K562 (cell line): ENCODE data around the gene EXT2. TPM values are rescaled to one million over a fixed set of nuclear protein-coding genes. Genes with fewer than 3 reads are reported as not detected.

Experiments
- ATAC-seq: fragments of 200-7000 bp; cut with Tn5 transposase; 3 replicates; pipeline ENCODE4 v1.9.1; 2020; ENCODE audit warnings: moderate library complexity
- BruUV-seq: library from RNA; stranded (reverse); fragments of 400-500 nt; replicated peaks from 2 replicates; lab custom pipeline; 2021; lab: Mats Ljungman, UMichigan
- CTCF ChIA-PET: fragments of 300-600 bp; formaldehyde crosslinking; extraction: SDS; loops from one replicate; lab custom pipeline; 2021; ENCODE audit warnings: low intra/inter-chr PET ratio; lab: Yijun Ruan, JAX
- POLR2A ChIA-PET: fragments of 300-600, 350-650 bp; sonication (Branson Sonifier 250); formaldehyde crosslinking; extraction: SDS; loops from one replicate; lab custom pipeline; 2021; ENCODE audit warnings: antibody characterized with exemption, inconsistent platforms; lab: Yijun Ruan, JAX
- DNase-seq, 4 experiments: peaks; one replicate each; pipeline versions ENCODE4 v3.0.0 to v3.0.0-alpha.2; 2011 to 2018; ENCODE audit warnings: low spot score in 3 of 4, mixed read lengths in 3 of 4; ENCODE audit errors: extremely low read depth in 1 of 4
- FAIRE-seq: peaks from 2 replicates; lab custom pipeline; 2011; peaks lifted over from hg19 to GRCh38; lab: Jason Lieb, UNC
- H2AFZ ChIP-seq: 2 replicates; pipeline ENCODE4 v1.6.0; 2011; ENCODE audit warnings: low read depth, low read length, control low read depth, inconsistent platforms
- H3K27ac ChIP-seq: fragments of 200-600 bp; 3 replicates; pipeline ENCODE4 v1.8.0; 2011; ENCODE audit warnings: low read depth, mild to moderate bottlenecking, control low read depth, inconsistent platforms, low read length, moderate library complexity, mixed read lengths; ENCODE audit errors: extremely low read depth
- H3K27me3 ChIP-seq, 2 experiments: fragments of 300-600 bp in 1 of 2; 2 replicates in 1 of 2; 3 replicates in 1 of 2; pipeline versions ENCODE4 v1.6.0 to v1.8.0; 2011; ENCODE audit warnings: inconsistent platforms in 2 of 2, low read length in 2 of 2, mild to moderate bottlenecking in 1 of 2, mixed read lengths in 1 of 2, moderate library complexity in 1 of 2; ENCODE audit not compliant: control insufficient read depth in 2 of 2, insufficient read depth in 2 of 2
- H3K36me3 ChIP-seq: fragments of 300-600 bp; 3 replicates; pipeline ENCODE4 v1.8.0; 2011; ENCODE audit warnings: mild to moderate bottlenecking, low read length, inconsistent platforms; ENCODE audit not compliant: control insufficient read depth, insufficient read depth
- H3K4me1 ChIP-seq, 2 experiments: fragments of 200-600 bp in 1 of 2; replicated peaks in 1 of 2; 2 replicates in 1 of 2; 3 replicates in 1 of 2; pipeline versions ENCODE4 v1.5.1 to v1.8.0; 2011; ENCODE audit warnings: inconsistent platforms in 2 of 2, low read length in 2 of 2, mild to moderate bottlenecking in 1 of 2, mixed read lengths in 1 of 2, moderate library complexity in 1 of 2; ENCODE audit not compliant: control insufficient read depth in 2 of 2, insufficient read depth in 2 of 2
- H3K4me2 ChIP-seq: 2 replicates; pipeline ENCODE4 v1.6.1; 2011; ENCODE audit warnings: low read length, control low read depth, inconsistent platforms, mixed read lengths; ENCODE audit not compliant: insufficient read depth
- H3K4me3 ChIP-seq: fragments of 200-600 bp; sonication (generic), shearing (Covaris generic); 2 replicates; pipeline ENCODE4 v1.5.1; 2016; ENCODE audit warnings: control low read depth, inconsistent platforms
- H3K79me2 ChIP-seq: fragments of 200-600 bp; 3 replicates; pipeline ENCODE4 v1.8.0; 2011; ENCODE audit warnings: low read length, inconsistent platforms; ENCODE audit not compliant: control insufficient read depth, insufficient read depth
- H3K9ac ChIP-seq, 2 experiments: 2 replicates each; pipeline versions ENCODE4 v1.6.0 to v1.6.1; 2011; ENCODE audit warnings: low read depth in 2 of 2, low read length in 2 of 2, control low read depth in 1 of 2, inconsistent platforms in 1 of 2, mild to moderate bottlenecking in 1 of 2, mixed read lengths in 1 of 2; ENCODE audit not compliant: insufficient read depth in 1 of 2
- H3K9me1 ChIP-seq: one replicate; pipeline ENCODE4 v1.6.0; 2011; ENCODE audit warnings: inconsistent platforms, mild to moderate bottlenecking, low read length, moderate library complexity; ENCODE audit not compliant: control insufficient read depth, insufficient read depth
- H3K9me3 ChIP-seq: replicated peaks from 2 replicates; pipeline ENCODE4 v1.5.1; 2011; ENCODE audit warnings: low read depth, low read length, inconsistent platforms; ENCODE audit not compliant: control insufficient read depth, insufficient read depth
- H4K20me1 ChIP-seq: replicated peaks from 2 replicates; pipeline ENCODE4 v1.6.1; 2011; ENCODE audit warnings: low read length, inconsistent platforms, mixed read lengths; ENCODE audit not compliant: control insufficient read depth, insufficient read depth
- CTCFL ChIP-seq: IDR thresholded peaks from 2 replicates; pipeline ENCODE4 v1.6.1; 2011; ENCODE audit warnings: borderline replicate concordance, low read depth, mild to moderate bottlenecking, moderate library complexity, low read length; ENCODE audit not compliant: insufficient read depth, poor library complexity, severe bottlenecking
- ELF2 ChIP-seq: fragments of 250-450 bp; sonication (Bioruptor Pico); IDR thresholded peaks from 2 replicates; pipeline ENCODE4 v1.5.0; 2021; ENCODE audit warnings: mild to moderate bottlenecking
- FOSL1 ChIP-seq: fragments of 200-800 bp; sonication (Bioruptor generic); conservative IDR thresholded peaks from 2 replicates; pipeline ENCODE4 v1.6.1; 2016; ENCODE audit warnings: missing genetic modification characterization, missing compliant biosample characterization
- IFI16 ChIP-seq: fragments of 250-450 bp; sonication (Bioruptor Pico); IDR thresholded peaks from 2 replicates; pipeline ENCODE4 v2.1.2; 2022; ENCODE audit warnings: mild to moderate bottlenecking, inconsistent platforms
- L3MBTL2 ChIP-seq: fragments of 450-650 bp; IDR thresholded peaks from 2 replicates; pipeline ENCODE4 v1.6.1; 2016; ENCODE audit warnings: mild to moderate bottlenecking, moderate library complexity
- MEF2D ChIP-seq: conservative IDR thresholded peaks from 2 replicates; pipeline ENCODE4 v1.6.1; 2016; ENCODE audit warnings: low read depth, missing genetic modification characterization, missing compliant biosample characterization
- NR2C2 ChIP-seq, 2 experiments: fragments of 200-800 bp in 1 of 2; sonication (Bioruptor generic) in 1 of 2; sonication (generic) in 1 of 2; formaldehyde crosslinking in 1 of 2; IDR thresholded peaks; 2 replicates each; pipeline versions ENCODE4 v1.6.1 to v1.8.0; 2016 to 2022; ENCODE audit warnings: mild to moderate bottlenecking in 1 of 2, missing compliant biosample characterization in 1 of 2, missing genetic modification characterization in 1 of 2, missing genetic modification reagents in 1 of 2
- PHB ChIP-seq: fragments of 250-450 bp; sonication (Bioruptor Pico); IDR thresholded peaks from 2 replicates; pipeline ENCODE4 v1.5.0; 2021
- SMARCA4 ChIP-seq: fragments of 450-650 bp; IDR thresholded peaks from 2 replicates; pipeline ENCODE4 v1.6.1; 2016
- SOX6 ChIP-seq: fragments of 450-650 bp; IDR thresholded peaks from 2 replicates; pipeline ENCODE4 v1.6.1; 2014; ENCODE audit warnings: mild to moderate bottlenecking
- U2AF1 ChIP-seq: fragments of 200-400 bp; formaldehyde crosslinking; optimal IDR thresholded peaks from 2 replicates; pipeline ENCODE3; 2017; ENCODE audit warnings: mild to moderate bottlenecking, low read depth, low read length, moderate library complexity
- ZHX1 ChIP-seq: fragments of 150-350 bp; conservative IDR thresholded peaks from 2 replicates; pipeline ENCODE4 v1.6.1; 2014; ENCODE audit warnings: low read length
- ZNF12 ChIP-seq: sonication (generic); formaldehyde crosslinking; IDR thresholded peaks from 2 replicates; pipeline ENCODE4 v1.4.0; 2020; ENCODE audit warnings: mild to moderate bottlenecking, missing genetic modification reagents
- ZNF408 ChIP-seq: fragments of 250-450 bp; sonication (Bioruptor Pico); IDR thresholded peaks from 2 replicates; pipeline ENCODE4 v1.4.0; 2020; ENCODE audit warnings: low read depth, mild to moderate bottlenecking, moderate library complexity
- WGBS: fragments of 100-300 bp; shearing (Covaris generic); methylation state at CpG from one replicate; pipeline ENCODE4 v1.1.6; 2016; ENCODE audit warnings: low coverage, mixed read lengths; ENCODE audit not compliant: insufficient coverage; ENCODE audit errors: missing lambda C conversion rate; 5-methylcytosine and 5-hydroxymethylcytosine counted together
- in situ Hi-C: fragments of 300-500 bp; cut with MboI; formaldehyde crosslinking; loops from 4 replicates; pipeline ENCODE4 v1.15.0; 2018; ENCODE audit warnings: inconsistent platforms, mixed read lengths
- intact Hi-C: fragments of 100-400 bp; cut with micrococcal nuclease; formaldehyde crosslinking; loops from 2 replicates; pipeline ENCODE4 v1.14.2; 2022
- polyA plus RNA-seq, 8 experiments: library from polyadenylated mRNA; depleted of rRNA in 4 of 8; stranded (reverse) in 5 of 8; unstranded in 3 of 8; fragments of >200 nt; fragmentation: Nextera tagmentation in 2 of 8; fragmentation: Illumina TruSeq in 1 of 8; extraction: Ambion mirVana in 2 of 8; extraction: Trizol in 1 of 8; gene quantifications; 2 replicates each; pipeline versions ENCODE4 v1.2.1 to v1.2.3, GENCODE V29; 2011 to 2014; ENCODE audit warnings: inconsistent platforms in 1 of 8, missing spikeins in 1 of 8
- total RNA-seq, 7 experiments: library from RNA; depleted of rRNA in 6 of 7; stranded (reverse); fragments of >200 nt in 6 of 7; fragmentation: Illumina TruSeq in 2 of 7; extraction: Trizol in 2 of 7; gene quantifications; 2 replicates each; pipeline versions ENCODE4 v1.2.1 to v1.2.3, GENCODE V29; 2011 to 2021; ENCODE audit warnings: low replicate concordance in 1 of 7

The EXT2 gene
- total and polyA plus RNA-seq, 9 of the 15 experiments (the other 6 are each of a cell fraction or from before 2014, with no cell fraction given): 7.5 to 52.1 (median 38.1) TPM

GRCh38 chr11:44113018-44113417, 17.5 kb downstream of the EXT2 start (continued):
- no peak for TF ChIP-seq NR2C2 (CRISPR knock-in tag; IDR thresholded peaks at IDR 0.05)
- no peak for TF ChIP-seq NR2C2 (tag; IDR thresholded peaks at IDR 0.05)

GRCh38 chr11:44113572-44113971, 18.1 kb downstream of the EXT2 start:
- Histone ChIP-seq H3K9me3 (no peaks in the 10 kb centered on the region), H2AFZ (no peak overlapping the region), H3K79me2 (no peaks in the 10 kb centered on the region), H3K9me1 (no peaks in the 10 kb centered on the region), H3K9ac (no peak overlapping the region), H3K36me3 (peaks cover 86% of the 10 kb centered on the region), H3K4me2 (no peak overlapping the region), H3K27ac (no peak overlapping the region), H3K4me3 (no peak overlapping the region), H3K4me1 (no peaks in the 10 kb centered on the region), H3K27me3 (no peaks in the 10 kb centered on the region), H4K20me1 (no peaks in the 10 kb centered on the region)
- no peak for TF ChIP-seq PHB (CRISPR knock-in tag)
- TF ChIP-seq SMARCA4: no peak
- TF ChIP-seq MEF2D (tag): no peak
- no peak for TF ChIP-seq FOSL1
- no peak for TF ChIP-seq ZNF12
- no peak for TF ChIP-seq CTCFL
- TF ChIP-seq SOX6: no peak
- TF ChIP-seq L3MBTL2: no peak
- no peak for TF ChIP-seq U2AF1
- TF ChIP-seq ZHX1: no peak
- TF ChIP-seq ELF2: no peak
- TF ChIP-seq IFI16 (CRISPR knock-in tag): no peak
- no peak for TF ChIP-seq ZNF408
- intact Hi-C loops (loop anchor here (5.0 kb wide), 2 partner anchors 174 to 424 kb away; no protein-coding TSS in a partner anchor), in situ Hi-C loops (no loop called here)
- ATAC-seq (no peak), DNase-seq (no peak), FAIRE-seq (no peak)
- POLR2A ChIA-PET: interaction anchor here (0.8 kb wide), 1 partner anchor 20 kb away, joined by 3 read pairs; no protein-coding TSS in a partner anchor
- no TSS peak for BruUV-seq
- 69% methylated on average over 3 of the region's 3 CpGs for WGBS
- CTCF ChIA-PET: no interaction called here
